ENCODE results near the gene VOPP1.
"Not testable (repeated sequence)": the region's sequence is repeated elsewhere in the genome, so short reads cannot be mapped to it uniquely, and the experiment has no call there.

The VOPP1 gene, protein sequence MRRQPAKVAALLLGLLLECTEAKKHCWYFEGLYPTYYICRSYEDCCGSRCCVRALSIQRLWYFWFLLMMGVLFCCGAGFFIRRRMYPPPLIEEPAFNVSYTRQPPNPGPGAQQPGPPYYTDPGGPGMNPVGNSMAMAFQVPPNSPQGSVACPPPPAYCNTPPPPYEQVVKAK

DNA sequence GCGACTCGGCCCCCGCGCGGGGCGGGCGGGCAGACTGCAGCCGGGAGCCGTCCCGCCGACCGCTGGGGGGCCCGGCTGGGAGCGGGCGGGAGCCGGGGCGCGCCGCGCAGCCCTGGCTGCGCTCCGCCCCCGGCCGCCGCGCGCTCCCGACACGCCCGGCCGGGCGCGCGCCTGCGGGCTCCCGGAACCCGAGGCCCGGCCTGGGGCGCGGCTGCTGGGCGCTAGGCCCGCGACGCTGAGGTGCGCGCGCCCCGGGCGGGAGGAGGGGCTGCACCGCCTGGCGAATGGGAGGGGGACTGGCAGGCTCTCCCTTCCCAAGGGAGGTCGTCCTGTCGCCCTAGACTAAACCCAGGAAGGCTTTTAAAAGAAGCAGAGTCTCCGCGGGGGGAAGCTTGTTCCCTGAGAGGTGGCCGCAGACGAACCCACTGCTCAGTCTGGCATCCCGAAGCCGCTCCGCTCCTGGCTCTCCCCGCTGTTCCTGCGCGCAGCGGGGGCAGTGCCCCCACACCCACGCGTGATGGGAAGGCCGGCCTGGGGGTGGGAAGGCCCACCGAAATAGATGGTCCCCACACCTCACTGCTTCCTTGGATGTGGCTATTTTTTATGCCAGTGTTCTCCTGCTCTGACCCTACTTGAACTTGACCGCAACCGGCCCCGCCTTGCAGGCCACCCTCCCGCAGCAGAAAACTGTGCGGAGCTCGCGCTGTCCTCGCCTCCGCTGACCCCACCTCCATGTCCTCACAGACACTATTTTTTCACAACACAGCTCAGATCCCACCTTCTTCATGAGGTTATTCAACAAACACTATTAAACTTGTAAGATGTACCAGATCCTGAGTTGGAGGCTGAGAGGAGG lies at the start of gene VOPP1:
Gene VOPP1, minus strand, starts transcription at position 125 of the 856 bp plus-strand sequence. CDS start 178 bp downstream, outside the sequence.
- TF ChIP-seq, protein P1, sequence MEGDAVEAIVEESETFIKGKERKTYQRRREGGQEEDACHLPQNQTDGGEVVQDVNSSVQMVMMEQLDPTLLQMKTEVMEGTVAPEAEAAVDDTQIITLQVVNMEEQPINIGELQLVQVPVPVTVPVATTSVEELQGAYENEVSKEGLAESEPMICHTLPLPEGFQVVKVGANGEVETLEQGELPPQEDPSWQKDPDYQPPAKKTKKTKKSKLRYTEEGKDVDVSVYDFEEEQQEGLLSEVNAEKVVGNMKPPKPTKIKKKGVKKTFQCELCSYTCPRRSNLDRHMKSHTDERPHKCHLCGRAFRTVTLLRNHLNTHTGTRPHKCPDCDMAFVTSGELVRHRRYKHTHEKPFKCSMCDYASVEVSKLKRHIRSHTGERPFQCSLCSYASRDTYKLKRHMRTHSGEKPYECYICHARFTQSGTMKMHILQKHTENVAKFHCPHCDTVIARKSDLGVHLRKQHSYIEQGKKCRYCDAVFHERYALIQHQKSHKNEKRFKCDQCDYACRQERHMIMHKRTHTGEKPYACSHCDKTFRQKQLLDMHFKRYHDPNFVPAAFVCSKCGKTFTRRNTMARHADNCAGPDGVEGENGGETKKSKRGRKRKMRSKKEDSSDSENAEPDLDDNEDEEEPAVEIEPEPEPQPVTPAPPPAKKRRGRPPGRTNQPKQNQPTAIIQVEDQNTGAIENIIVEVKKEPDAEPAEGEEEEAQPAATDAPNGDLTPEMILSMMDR (conservative IDR thresholded peaks at IDR 0.05; ENCODE audit: low read depth): peak; percentile 20
- peak; percentile 83 for DNase-seq (ENCODE audit: low spot score)
- ChIA-PET CTCF (interaction anchor here (0.6 kb wide), 1 partner anchor 40 kb away, joined by 3 read pairs; no protein-coding TSS in a partner anchor), POLR2A (ENCODE audit: low non-redundant PET) (no interaction called here)
- H3K27ac ChIP-seq: peak within 1 kb of the TSS; percentile 95

DNA sequence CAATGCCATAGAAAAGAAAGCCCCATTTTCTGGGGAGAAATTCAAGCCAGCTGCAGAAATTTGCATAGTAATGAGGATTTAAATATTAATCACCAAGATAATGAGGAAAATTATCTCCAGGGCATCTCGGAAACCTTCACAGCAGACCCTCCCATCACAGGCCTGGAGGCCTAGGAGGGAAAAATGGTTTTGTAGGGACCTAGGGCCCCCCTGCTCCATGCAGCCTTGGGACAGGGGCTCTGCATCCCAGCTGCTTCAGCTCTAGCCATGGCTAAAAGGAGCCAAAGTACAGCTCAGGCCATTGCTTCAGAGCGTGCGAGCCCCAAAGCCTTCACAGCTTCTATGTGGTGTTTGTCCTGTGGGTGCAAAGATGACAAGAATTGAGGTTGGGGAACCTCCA lies 46.6 kb upstream of the VOPP1 start:
- H3K27ac ChIP-seq: no peak overlapping the region
- TF ChIP-seq, protein P1 (conservative IDR thresholded peaks at IDR 0.05; ENCODE audit: low read depth): no peak
- ChIA-PET POLR2A (ENCODE audit: low non-redundant PET) (no interaction called here), CTCF (no interaction called here)
- no peak for DNase-seq (ENCODE audit: low spot score)

DNA sequence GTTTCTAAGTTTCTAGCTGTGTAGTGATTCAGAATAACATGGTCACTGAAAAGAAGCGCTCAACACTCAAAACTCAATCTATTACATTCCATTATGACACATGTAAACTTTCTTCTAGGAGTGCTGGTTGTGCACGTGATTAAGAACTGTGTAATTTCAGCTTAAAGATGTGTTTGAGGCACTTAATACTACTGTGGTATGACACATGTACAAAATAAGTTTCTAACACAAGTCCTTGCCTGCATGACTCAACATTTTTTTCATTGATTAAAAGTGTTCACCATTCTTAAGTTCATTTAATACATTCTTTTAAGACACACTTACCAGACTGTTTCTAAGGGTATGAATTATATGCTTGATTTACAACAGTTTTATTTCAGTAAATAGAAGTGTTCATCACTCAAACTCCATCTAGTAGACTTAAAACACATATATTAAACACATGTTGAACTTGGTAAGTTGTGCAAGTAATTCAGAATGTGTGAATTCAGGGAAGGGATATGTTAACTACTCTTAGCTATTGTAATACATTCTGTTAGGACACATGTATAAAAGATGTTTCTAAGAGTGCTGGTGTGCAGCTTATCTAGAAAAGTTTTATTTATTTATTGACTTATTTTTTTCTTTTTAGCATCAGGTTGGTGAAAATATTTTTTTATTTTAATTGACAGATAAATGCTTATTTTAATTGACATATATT lies 42.2 kb upstream of the VOPP1 start:
- CTCF ChIA-PET; H3K27ac ChIP-seq; DNase-seq (ENCODE audit: low spot score); POLR2A ChIA-PET (ENCODE audit: low non-redundant PET): not testable (repeated sequence)

DNA sequence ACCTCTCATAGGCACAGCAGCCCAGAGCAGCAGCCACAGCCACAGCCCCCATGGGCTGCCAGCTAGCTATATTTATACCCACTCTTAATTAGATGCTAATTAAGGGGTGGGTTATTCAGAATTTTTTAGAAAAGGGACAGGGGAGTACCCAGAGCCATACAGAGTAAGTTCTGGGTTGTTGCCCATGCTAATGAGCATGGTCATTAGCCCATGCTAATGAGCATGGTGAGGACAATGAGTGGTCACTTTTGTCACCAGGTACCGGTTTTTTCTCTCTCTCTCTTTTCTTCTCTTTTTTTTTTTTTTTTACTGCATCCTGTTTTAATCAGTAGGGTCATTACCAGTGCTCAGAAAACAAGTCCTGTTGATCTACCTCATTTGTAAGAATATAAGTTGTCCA lies 37.4 kb upstream of the VOPP1 start:
- CTCF ChIA-PET: interaction anchor here (0.6 kb wide), 1 partner anchor 483 kb away, joined by 4 read pairs; no protein-coding TSS in a partner anchor
- H3K27ac ChIP-seq; POLR2A ChIA-PET (ENCODE audit: low non-redundant PET): not testable (repeated sequence)

DNA sequence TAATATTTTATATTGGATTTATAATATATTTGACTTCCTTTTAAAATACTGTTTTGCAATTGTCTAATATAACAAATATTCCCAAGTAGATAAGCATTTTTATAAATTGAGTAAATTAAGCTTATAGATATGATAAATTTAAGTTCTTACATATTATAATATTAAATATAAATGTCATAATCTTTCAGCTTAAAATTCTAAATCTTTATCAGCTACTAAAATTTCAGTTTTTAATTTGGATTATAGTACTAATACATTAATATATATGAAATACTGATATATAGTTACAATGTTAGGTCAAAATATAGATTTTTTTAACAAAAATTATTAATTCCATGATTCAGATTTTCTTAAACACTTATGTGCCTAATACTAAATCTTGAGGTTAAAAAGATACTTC lies 33.4 kb upstream of the VOPP1 start:
- DNase-seq (ENCODE audit: low spot score); POLR2A ChIA-PET (ENCODE audit: low non-redundant PET); H3K27ac ChIP-seq; CTCF ChIA-PET: not testable (repeated sequence)

More for the DNA sequence above, 37.4 kb upstream of the VOPP1 start:
- DNase-seq (ENCODE audit: low spot score): not testable (repeated sequence)

DNA sequence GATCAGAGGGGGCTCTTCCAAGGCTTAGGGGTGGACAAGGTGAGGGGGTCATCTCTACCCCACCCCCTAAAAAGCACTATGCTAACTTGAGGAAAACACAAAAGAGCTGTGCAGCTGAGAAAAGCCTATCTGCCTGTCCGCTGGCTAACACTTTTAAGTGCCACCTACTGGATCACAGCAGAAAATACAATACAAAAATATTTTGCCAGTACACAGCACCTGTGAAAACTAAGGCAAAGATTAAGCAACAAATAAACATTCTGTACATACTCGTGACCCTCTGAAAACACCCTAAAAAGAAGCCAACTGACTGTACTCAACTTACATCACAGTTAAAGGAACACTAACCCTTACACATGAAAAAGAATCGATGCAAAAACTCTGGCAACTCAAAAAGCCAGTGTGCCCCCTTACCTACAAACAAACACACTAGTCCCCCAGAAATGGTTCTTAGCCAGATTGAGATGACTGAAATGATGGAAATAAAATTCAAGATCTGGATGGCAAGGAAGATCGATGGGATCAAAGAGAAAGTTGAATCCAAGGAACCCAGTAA lies 25.7 kb upstream of the VOPP1 start:
- CTCF ChIA-PET: interaction anchor here (0.7 kb wide), 2 partner anchors 80 to 198 kb away, joined by 3 to 5 read pairs; no protein-coding TSS in a partner anchor
- POLR2A ChIA-PET (ENCODE audit: low non-redundant PET); DNase-seq (ENCODE audit: low spot score); H3K27ac ChIP-seq: not testable (repeated sequence)
- TF ChIP-seq, protein P1 (conservative IDR thresholded peaks at IDR 0.05; ENCODE audit: low read depth): peak; percentile 39

DNA sequence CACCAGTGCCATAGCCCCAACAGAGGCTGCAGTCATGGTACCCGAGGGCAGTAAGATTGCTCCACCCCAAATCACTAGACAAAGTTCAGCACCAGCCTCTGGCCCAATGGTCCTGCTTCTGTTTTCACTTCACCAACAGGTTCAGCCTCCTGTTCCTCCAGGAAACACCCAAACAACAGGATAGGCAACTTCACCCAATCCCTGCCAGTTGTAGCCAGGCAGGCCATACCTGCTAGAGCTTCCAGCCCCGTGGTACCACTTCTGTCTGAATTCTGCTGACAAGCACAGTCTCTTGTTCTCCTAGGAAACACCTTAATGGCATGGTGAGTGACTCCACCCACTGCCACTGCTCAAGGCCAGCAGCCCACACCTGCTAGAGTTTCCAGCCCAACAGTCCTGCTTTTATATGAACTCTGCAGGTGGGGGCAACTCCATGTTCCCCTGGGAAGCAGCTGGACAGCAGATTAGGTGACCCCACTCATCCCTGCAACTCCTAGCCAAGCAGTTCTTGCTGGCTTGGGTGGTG lies 25.0 kb upstream of the VOPP1 start:
- POLR2A ChIA-PET (ENCODE audit: low non-redundant PET): not testable (repeated sequence)
- CTCF ChIA-PET: interaction anchor here (0.7 kb wide), 1 partner anchor 79 kb away, joined by 3 read pairs; no protein-coding TSS in a partner anchor

DNA sequence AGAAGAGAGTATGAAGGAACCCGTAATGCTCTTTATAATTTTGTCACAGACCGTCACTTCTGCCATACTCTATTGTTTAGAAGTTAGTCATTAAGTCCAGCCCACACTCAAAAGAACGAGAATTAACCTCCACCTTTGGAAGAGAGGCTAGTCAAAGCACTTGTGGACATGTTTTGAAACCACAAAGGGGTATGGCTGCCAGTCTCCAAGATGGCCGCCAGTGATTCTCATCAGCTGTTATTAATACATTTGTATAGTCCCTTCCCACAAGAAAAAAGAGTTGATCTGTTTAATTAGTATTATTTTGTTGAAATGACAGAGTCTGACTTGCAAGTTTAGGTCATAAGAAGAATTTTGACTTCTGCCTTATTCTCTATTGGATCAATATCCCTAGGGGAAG lies 23.2 kb upstream of the VOPP1 start:
- ChIA-PET POLR2A (ENCODE audit: low non-redundant PET) (no interaction called here), CTCF (no interaction called here)
- no peak overlapping the region for H3K27ac ChIP-seq
- TF ChIP-seq, protein P1 (conservative IDR thresholded peaks at IDR 0.05; ENCODE audit: low read depth): no peak
- DNase-seq (ENCODE audit: low spot score): no peak

More for the DNA sequence above, 25.0 kb upstream of the VOPP1 start:
- not testable (repeated sequence) for H3K27ac ChIP-seq; DNase-seq (ENCODE audit: low spot score)
